H9 (cell line): ENCODE data around the gene CHRNA9. TPM values are rescaled to one million over a fixed set of nuclear protein-coding genes. Genes with fewer than 3 reads are reported as not detected.
A peak's percentile ranks its signal among the peaks of the same experiment; 100 is the strongest.

Experiments
- DNase-seq: peaks from one replicate; pipeline ENCODE4 v3.0.0-alpha.2; 2017
- H2AFZ ChIP-seq: one replicate; pipeline ENCODE4 v1.6.1; 2013; ENCODE audit warnings: mild to moderate bottlenecking, low read length, control low read depth, moderate library complexity
- H2AK5ac ChIP-seq: 2 replicates; pipeline ENCODE4 v1.6.1; 2013; ENCODE audit warnings: low read length, control low read depth, mixed read lengths; ENCODE audit not compliant: insufficient read length
- H2BK120ac ChIP-seq: one replicate; pipeline ENCODE4 v1.6.1; 2013; ENCODE audit warnings: low read depth, mild to moderate bottlenecking, low read length, control low read depth, inconsistent platforms; ENCODE audit not compliant: poor library complexity, severe bottlenecking
- H2BK12ac ChIP-seq: 2 replicates; pipeline ENCODE4 v1.6.1; 2013; ENCODE audit warnings: low read length, control low read depth, mixed read lengths, low read depth; ENCODE audit not compliant: insufficient read length
- H2BK15ac ChIP-seq: 2 replicates; pipeline ENCODE4 v1.6.1; 2013; ENCODE audit warnings: low read depth, low read length, control low read depth
- H2BK20ac ChIP-seq: one replicate; pipeline ENCODE4 v1.6.1; 2013; ENCODE audit warnings: low read depth, mild to moderate bottlenecking, low read length, control low read depth, inconsistent platforms; ENCODE audit not compliant: poor library complexity, severe bottlenecking
- H2BK5ac ChIP-seq: 2 replicates; pipeline ENCODE4 v1.6.1; 2013; ENCODE audit warnings: low read length, control low read depth, mixed read lengths; ENCODE audit not compliant: insufficient read length
- H3K14ac ChIP-seq: 2 replicates; pipeline ENCODE4 v1.6.1; 2013; ENCODE audit warnings: low read length, control low read depth; ENCODE audit not compliant: insufficient read depth
- H3K18ac ChIP-seq: 2 replicates; pipeline ENCODE4 v1.6.1; 2013; ENCODE audit warnings: low read depth, mild to moderate bottlenecking, mixed read lengths, low read length, control low read depth; ENCODE audit not compliant: insufficient read length
- H3K23ac ChIP-seq: 2 replicates; pipeline ENCODE4 v1.6.1; 2013; ENCODE audit warnings: low read length, control low read depth, mixed read lengths, low read depth; ENCODE audit not compliant: insufficient read length
- H3K23me2 ChIP-seq: 2 replicates; pipeline ENCODE4 v1.6.1; 2013; ENCODE audit warnings: low read depth, mild to moderate bottlenecking, mixed read lengths, low read length, control low read depth; ENCODE audit not compliant: insufficient read length, poor library complexity, severe bottlenecking
- H3K27ac ChIP-seq: 2 replicates; pipeline ENCODE4 v1.5.1; 2013; ENCODE audit warnings: low read length, control low read depth, mixed read lengths, low read depth; ENCODE audit not compliant: insufficient read length
- H3K27me3 ChIP-seq: 2 replicates; pipeline ENCODE4 v1.6.1; 2013; ENCODE audit warnings: low read length, control low read depth, inconsistent platforms; ENCODE audit not compliant: insufficient read depth
- H3K4ac ChIP-seq: 2 replicates; pipeline ENCODE4 v1.6.1; 2013; ENCODE audit warnings: low read depth, mild to moderate bottlenecking, control low read depth, inconsistent platforms, low read length, moderate library complexity
- H3K4me1 ChIP-seq: 2 replicates; pipeline ENCODE4 v1.6.1; 2013; ENCODE audit warnings: low read length, control low read depth, inconsistent platforms; ENCODE audit not compliant: insufficient read depth
- H3K4me2 ChIP-seq: 2 replicates; pipeline ENCODE4 v1.6.1; 2013; ENCODE audit warnings: low read length, control low read depth, mixed read lengths; ENCODE audit not compliant: insufficient read length, insufficient read depth
- H3K56ac ChIP-seq: 2 replicates; pipeline ENCODE4 v1.6.1; 2013; ENCODE audit warnings: low read depth, mild to moderate bottlenecking, mixed read lengths, low read length, control low read depth; ENCODE audit not compliant: insufficient read length
- H3K79me1 ChIP-seq: 2 replicates; pipeline ENCODE4 v1.6.1; 2013; ENCODE audit warnings: low read depth, mild to moderate bottlenecking, moderate library complexity, low read length, control low read depth, inconsistent platforms; ENCODE audit not compliant: insufficient read depth, poor library complexity, severe bottlenecking
- H3K79me2 ChIP-seq: 2 replicates; pipeline ENCODE4 v1.6.1; 2013; ENCODE audit warnings: low read length, control low read depth, inconsistent platforms; ENCODE audit not compliant: insufficient read depth
- H3K9ac ChIP-seq: 2 replicates; pipeline ENCODE4 v1.6.1; 2013; ENCODE audit warnings: low read length, control low read depth, mixed read lengths; ENCODE audit not compliant: insufficient read length; ENCODE audit errors: extremely low read depth
- H3K9me3 ChIP-seq: one replicate; pipeline ENCODE4 v1.6.1; 2013; ENCODE audit warnings: low read depth, low read length, inconsistent platforms; ENCODE audit not compliant: control insufficient read depth
- H3T11ph ChIP-seq: one replicate; pipeline ENCODE4 v1.6.1; 2013; ENCODE audit warnings: mild to moderate bottlenecking, low read length, control low read depth, inconsistent platforms
- H4K20me1 ChIP-seq: one replicate; pipeline ENCODE4 v1.6.1; 2013; ENCODE audit not compliant: control insufficient read depth, insufficient read length, insufficient read depth
- H4K5ac ChIP-seq: 2 replicates; pipeline ENCODE4 v1.6.1; 2013; ENCODE audit warnings: low read depth, mild to moderate bottlenecking, mixed read lengths, low read length, control low read depth; ENCODE audit not compliant: insufficient read length
- H4K8ac ChIP-seq: replicated peaks from 2 replicates; pipeline ENCODE4 v1.6.1; 2013; ENCODE audit warnings: low read length, control low read depth, mixed read lengths, low read depth; ENCODE audit not compliant: insufficient read length
- H4K91ac ChIP-seq: 2 replicates; pipeline ENCODE4 v1.6.1; 2013; ENCODE audit warnings: low read depth, mild to moderate bottlenecking, moderate library complexity, mixed read lengths, low read length, control low read depth; ENCODE audit not compliant: insufficient read length
- H3K27ac Mint-ChIP-seq, 3 experiments: 2 replicates in 2 of 3; 3 replicates in 1 of 3; pipeline ENCODE4 v1.8.0; 2020 to 2021; ENCODE audit warnings: mixed read lengths in 3 of 3, mild to moderate bottlenecking in 1 of 3, moderate library complexity in 1 of 3
- H3K27me3 Mint-ChIP-seq: 2 replicates; pipeline ENCODE4 v1.8.0; 2021; ENCODE audit warnings: low read depth, mild to moderate bottlenecking, moderate library complexity, mixed read lengths
- H3K36me3 Mint-ChIP-seq, 3 experiments: 2 replicates in 2 of 3; 3 replicates in 1 of 3; pipeline ENCODE4 v1.8.0; 2020 to 2021; ENCODE audit warnings: low read depth in 3 of 3, mixed read lengths in 3 of 3; ENCODE audit not compliant: insufficient read depth in 1 of 3
- H3K4me1 Mint-ChIP-seq, 2 experiments: 2 replicates each; pipeline ENCODE4 v1.8.0; 2020; ENCODE audit warnings: mixed read lengths in 2 of 2
- H3K4me3 Mint-ChIP-seq, 2 experiments: 2 replicates in 1 of 2; 3 replicates in 1 of 2; pipeline ENCODE4 v1.8.0; 2020 to 2021; ENCODE audit warnings: mild to moderate bottlenecking in 2 of 2, mixed read lengths in 2 of 2, moderate library complexity in 1 of 2
- H3K9me3 Mint-ChIP-seq, 2 experiments: 2 replicates in 1 of 2; 3 replicates in 1 of 2; pipeline ENCODE4 v1.8.0; 2020; ENCODE audit warnings: mild to moderate bottlenecking in 2 of 2, mixed read lengths in 2 of 2, moderate library complexity in 1 of 2
- WGBS: extraction: QIAGEN DNeasy Blood & Tissue Kit; methylation state at CpG from one replicate; pipeline ENCODE4 v1.1.7; 2013; ENCODE audit warnings: missing lambda C conversion rate, low lambda C conversion rate, mixed read lengths; ENCODE audit not compliant: insufficient read length; ENCODE audit errors: extremely low coverage; 5-methylcytosine and 5-hydroxymethylcytosine counted together
- total RNA-seq: library from RNA; stranded (reverse); gene quantifications from 2 replicates; pipeline ENCODE4 v1.2.1, GENCODE V29; 2021
- TF ChIP-seq, protein P1 (sequence below): fragments of 200-600 bp; sonication (generic); conservative IDR thresholded peaks from 3 replicates; pipeline ENCODE4 v1.8.0; 2021; ENCODE audit warnings: antibody characterized with exemption, mild to moderate bottlenecking

CHRNA9 gene
- total RNA-seq, 1 experiment from 2014 or later: 1.2 TPM

DNA sequence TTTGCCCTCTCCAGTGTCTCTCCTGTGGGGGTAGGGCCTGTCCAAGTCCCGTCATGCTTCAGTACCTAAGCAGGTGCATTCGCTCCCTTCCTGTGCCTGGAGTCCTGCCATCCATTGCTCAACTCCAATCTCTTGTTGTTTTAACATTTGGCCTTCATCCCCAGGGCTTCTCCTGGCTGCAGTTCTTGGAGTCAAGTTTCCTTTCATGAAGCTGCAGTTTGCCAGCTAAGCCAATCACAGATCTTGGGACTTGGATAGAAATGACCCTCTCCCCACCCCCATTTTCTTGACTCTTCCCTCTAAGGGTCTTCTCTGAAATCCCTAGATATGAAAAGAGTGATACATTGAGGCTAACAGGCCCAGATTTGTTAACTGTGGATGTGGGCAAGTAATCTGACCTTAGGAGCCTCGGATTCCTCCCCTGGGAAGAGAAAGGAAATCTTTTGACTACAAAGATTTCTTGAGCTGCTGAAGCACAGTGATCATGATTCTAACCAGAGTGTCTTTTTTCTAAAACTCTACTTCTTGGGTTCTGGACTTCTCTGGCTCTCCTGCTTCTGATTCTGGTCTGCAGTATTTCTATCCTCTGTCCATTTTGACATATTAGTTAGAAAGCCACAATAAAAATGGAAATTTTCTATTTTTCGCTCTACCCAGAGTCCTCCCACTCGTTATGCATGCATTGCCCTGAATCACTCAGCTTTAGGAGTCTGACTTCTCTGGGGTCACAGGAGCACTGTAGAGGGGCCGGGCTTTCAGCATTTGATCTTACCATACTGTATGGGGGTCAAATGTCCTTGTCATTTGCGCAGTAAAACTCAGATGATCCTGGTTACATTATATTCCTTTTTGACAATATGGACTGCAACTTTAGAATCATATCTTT lies 61.0 kb downstream of the CHRNA9 start:
- Histone ChIP-seq H3K27ac (no peak overlapping the region), H3K9me3 (no peaks in the 10 kb centered on the region), H2BK5ac (no peak overlapping the region), H3K27me3 (no peaks in the 10 kb centered on the region), H3K9ac (no peak overlapping the region), H3K4me2 (no peak overlapping the region), H3K14ac (no peak overlapping the region), H2BK20ac (no peak overlapping the region), H4K20me1 (no peaks in the 10 kb centered on the region), H4K91ac (no peak overlapping the region), H3K23ac (no peak overlapping the region), H3K18ac (no peak overlapping the region), H3K4me1 (peaks cover 6% of the 10 kb centered on the region; the same call in 1 of the 2 replicates), H3K4ac (no peak overlapping the region), H3K56ac (no peak overlapping the region), H3T11ph (no peak overlapping the region), H4K5ac (no peak overlapping the region), H3K79me2 (no peaks in the 10 kb centered on the region), H2BK12ac (no peak overlapping the region), H2AK5ac (no peak overlapping the region), H3K23me2 (no peaks in the 10 kb centered on the region), H2BK15ac (no peak overlapping the region), H2BK120ac (no peak overlapping the region), H2AFZ (peak overlapping the region; percentile 96), H4K8ac (no peak overlapping the region), H3K79me1 (no peaks in the 10 kb centered on the region)
- Mint-ChIP-seq H3K36me3 (no peaks in the 10 kb centered on the region), H3K4me3 (no peak overlapping the region), H3K27me3 (no peaks in the 10 kb centered on the region), H3K27ac (peak overlapping the region; percentile 14 to 46 (median 42); a peak in 4 of 7 replicates), H3K4me1 (peaks cover 11 to 16% of the 10 kb centered on the region in 2 experiments), H3K9me3 (no peaks in the 10 kb centered on the region)
- TF ChIP-seq, protein P1, sequence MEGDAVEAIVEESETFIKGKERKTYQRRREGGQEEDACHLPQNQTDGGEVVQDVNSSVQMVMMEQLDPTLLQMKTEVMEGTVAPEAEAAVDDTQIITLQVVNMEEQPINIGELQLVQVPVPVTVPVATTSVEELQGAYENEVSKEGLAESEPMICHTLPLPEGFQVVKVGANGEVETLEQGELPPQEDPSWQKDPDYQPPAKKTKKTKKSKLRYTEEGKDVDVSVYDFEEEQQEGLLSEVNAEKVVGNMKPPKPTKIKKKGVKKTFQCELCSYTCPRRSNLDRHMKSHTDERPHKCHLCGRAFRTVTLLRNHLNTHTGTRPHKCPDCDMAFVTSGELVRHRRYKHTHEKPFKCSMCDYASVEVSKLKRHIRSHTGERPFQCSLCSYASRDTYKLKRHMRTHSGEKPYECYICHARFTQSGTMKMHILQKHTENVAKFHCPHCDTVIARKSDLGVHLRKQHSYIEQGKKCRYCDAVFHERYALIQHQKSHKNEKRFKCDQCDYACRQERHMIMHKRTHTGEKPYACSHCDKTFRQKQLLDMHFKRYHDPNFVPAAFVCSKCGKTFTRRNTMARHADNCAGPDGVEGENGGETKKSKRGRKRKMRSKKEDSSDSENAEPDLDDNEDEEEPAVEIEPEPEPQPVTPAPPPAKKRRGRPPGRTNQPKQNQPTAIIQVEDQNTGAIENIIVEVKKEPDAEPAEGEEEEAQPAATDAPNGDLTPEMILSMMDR: no peak
- no peak for DNase-seq
- WGBS: no CpG with 5 or more reads among the region's 7 CpGs
